Stomach (tissue), 4 donors: Measurements from ENCODE around the gene MZT2A.
"Not testable (repeated sequence)": the region's sequence is repeated elsewhere in the genome, so short reads cannot be mapped to it uniquely, and the experiment has no call there.

Source experiments
- CTCF ChIP-seq, 7 experiments: fragments of 450-650 bp in 4 of 7; fragments of 200-600 bp in 3 of 7; sonication (generic) in 3 of 7; IDR thresholded peaks; one replicate each; pipeline ENCODE4 v1.5.1; 2016 to 2019; ENCODE audit warnings: antibody characterized with exemption in 7 of 7, control low read depth in 2 of 7, mild to moderate bottlenecking in 1 of 7
- EP300 ChIP-seq: sonication (generic); formaldehyde crosslinking; IDR thresholded peaks from one replicate; pipeline ENCODE4 v1.6.1; 2017; ENCODE audit warnings: antibody characterized with exemption
- POLR2A ChIP-seq, 4 donors: fragments of 450-650 bp; IDR thresholded peaks; one replicate each; pipeline ENCODE4 v1.6.1; 2016; ENCODE audit warnings: antibody characterized with exemption in 4 of 4, control low read depth in 2 of 4, mild to moderate bottlenecking in 1 of 4, moderate library complexity in 1 of 4

- not testable (repeated sequence) for TF ChIP-seq POLR2A (IDR thresholded peaks at IDR 0.05); CTCF (IDR thresholded peaks at IDR 0.05); EP300
These were observed 22.4 kb upstream of the MZT2A start for GRCh38 chr2:131514408-131515166.
